AG09319 (cell line): Measurements from ENCODE around the gene SLC9A9.

Experiments
- DNase-seq: peaks from one replicate; pipeline ENCODE4 v3.0.0-alpha.2; 2010; ENCODE audit warnings: low read depth; ENCODE audit errors: extremely low read depth
- CTCF ChIP-seq: IDR thresholded peaks from 2 replicates; pipeline ENCODE4 v1.5.1; 2011; ENCODE audit warnings: low read depth, mild to moderate bottlenecking, inconsistent platforms, low read length, moderate library complexity

SLC9A9 gene

DNA sequence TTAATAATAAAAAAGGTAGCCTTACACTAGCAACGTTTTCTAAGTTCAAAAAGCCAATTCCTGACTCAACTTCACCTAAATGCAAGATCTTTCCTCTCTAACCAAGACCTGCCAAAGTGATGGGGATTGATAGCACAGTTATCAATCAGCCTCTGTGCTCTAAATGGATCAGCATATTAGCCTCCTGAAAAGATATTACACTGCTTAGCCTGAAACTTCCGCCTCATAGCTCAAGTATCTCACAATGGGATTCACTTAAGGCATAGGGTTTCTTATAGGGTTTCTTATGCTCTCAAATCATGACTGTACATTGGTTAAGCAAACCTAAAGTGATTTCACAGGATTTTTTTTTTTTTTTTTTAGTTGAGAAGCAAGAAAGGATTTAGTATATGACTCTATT is 436 bp upstream of the SLC9A9 start:
- no peak for TF ChIP-seq CTCF
- no peak for DNase-seq

DNA sequence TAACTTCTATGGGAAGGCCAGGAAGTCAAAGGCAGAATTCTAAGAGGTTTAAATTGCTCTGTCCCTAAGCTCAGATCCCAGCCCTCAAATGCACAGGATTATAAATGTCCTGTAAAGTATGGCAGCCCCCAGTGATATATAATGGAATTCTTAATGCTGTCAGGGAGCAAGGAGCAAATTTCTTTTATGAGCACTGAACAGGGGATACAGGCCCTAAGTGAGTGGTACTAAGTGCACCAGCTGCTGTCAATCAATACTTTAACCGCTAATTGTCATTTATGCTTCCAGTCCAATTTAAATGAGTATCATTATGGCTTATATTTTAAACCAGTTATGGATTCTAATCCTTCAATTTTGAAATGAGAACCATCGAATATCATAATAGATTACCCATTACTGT is 4.7 kb downstream of the SLC9A9 start:
- DNase-seq = no peak
- no peak for TF ChIP-seq CTCF

DNA sequence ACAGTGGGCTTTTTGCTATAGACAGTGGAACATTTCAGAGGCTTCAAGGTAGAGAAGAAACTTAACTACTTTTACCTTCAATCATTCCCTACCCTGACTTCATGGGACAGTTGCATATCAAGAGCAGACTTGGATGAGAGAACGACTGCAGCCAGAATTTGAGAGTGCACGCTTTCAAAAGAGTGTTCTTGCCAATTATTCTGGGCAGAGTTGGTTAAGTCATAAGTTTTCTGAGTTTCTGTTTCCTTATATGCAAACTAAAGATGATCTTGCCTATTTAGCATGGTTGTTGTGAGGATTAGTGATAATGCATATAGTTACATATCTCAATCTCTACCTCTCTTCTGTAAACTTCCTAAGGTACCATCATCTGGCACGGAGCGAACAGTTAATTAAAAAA is 7.6 kb downstream of the SLC9A9 start:
- no peak for TF ChIP-seq CTCF
- DNase-seq = no peak

DNA sequence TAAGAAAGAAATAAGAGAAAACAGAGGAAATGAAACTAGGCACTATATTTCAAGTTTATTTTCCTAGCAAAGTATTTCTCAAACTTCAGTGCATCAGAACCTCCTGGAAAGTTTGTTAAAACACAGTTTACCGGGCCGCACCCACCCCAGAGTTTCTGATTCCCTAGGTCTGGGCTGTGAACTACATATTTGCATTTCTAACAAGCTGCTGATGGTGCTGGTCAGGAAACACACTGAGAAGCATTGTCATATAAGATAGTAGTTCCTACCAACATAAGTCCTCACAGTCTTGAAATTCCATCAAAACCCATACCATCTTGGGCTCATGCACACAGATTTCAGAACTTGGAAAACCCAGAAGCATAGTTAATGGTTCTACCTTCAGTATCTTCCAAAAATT is 8.3 kb downstream of the SLC9A9 start:
- DNase-seq = no peak
- no peak for TF ChIP-seq CTCF

DNA sequence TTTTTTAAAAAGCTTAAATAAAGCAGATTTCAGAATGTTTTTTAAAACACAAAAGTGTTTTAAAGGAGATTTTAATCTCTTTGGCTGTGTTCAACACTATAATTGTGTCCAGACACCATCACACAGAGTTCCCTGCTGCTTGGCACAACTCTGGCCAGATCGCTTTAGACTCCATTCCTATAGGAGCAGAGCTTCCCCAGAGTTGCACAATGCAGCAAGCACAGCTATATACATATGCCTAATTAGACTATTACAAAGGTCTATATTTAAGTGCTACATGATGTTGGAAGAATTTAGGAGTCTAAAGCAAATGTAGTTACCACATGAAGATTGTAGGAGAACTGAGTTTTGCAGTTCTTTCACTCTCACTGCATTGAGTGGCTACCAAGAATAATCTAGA is 11.2 kb downstream of the SLC9A9 start:
- TF ChIP-seq CTCF = no peak

DNA sequence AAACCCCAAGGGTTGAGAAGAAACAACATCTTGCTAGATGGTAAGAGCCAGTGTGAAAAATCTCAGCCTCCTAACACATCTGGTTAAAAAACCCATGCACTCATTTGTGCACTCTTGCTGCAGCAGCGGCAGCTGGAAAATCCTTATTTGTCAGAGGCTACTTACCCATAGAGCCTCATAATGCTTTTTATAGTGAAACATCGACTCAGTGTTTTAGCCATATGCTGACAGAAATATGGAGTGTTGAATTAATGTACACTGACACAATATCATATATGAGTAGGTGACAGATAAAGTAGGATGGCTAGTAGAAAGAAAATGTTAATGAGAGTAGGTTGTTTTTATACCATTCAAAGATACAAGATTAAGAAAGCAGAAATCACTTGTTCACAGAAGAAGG is 13.0 kb downstream of the SLC9A9 start:
- TF ChIP-seq CTCF = no peak
- DNase-seq = no peak

More for the DNA sequence above, 11.2 kb downstream of the SLC9A9 start:
- DNase-seq = no peak

- DNase-seq = no peak
- TF ChIP-seq CTCF = no peak
Measured at GRCh38 chr3:143832433-143832832, 15.8 kb downstream of the SLC9A9 start.
